ENCODE results near the gene UXT.
"Not testable (repeated sequence)": the region's sequence is repeated elsewhere in the genome, so short reads cannot be mapped to it uniquely, and the experiment has no call there.

The UXT gene

DNA sequence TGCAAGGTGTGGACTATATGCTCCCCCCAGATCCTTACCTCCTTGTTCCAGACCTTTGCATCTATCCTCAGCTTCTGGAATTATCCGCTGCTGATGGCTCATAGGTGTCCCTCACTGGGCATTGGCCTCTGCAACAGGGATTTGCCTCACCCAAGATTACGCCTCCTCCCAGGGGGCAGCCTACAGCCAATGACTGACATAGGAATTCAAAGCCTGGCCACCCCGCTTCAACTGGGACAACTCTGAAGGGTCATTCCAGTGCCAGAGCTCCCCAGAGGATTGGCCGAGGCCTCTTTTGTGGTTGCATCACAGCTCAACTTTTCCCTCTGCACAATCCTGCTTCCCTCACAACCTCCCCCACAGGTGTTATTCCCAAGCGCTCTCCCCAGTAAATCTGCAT lies 44.4 kb downstream of the UXT start:
- no peak for DNase-seq (ENCODE audit: low spot score)

DNA sequence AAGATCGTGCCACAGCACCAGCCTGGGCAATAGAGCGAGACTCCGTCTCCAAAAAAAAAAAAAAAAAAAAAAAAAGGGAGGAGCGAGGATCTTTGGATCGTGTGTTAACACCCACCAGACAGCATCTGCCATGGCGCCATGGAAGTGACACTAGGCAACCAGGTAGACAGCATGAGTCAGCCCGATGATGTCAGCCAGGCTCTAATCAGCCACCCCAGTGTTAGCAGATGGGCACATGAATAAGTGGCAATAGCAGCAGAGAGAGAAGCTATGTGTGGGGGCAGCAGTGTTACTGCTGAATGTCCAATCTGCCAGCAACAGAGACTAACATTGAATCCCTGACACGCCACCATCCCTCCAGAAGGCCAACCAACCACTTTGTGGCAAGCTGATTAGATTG lies 45.9 kb downstream of the UXT start:
- DNase-seq (ENCODE audit: low spot score) = no peak

DNA sequence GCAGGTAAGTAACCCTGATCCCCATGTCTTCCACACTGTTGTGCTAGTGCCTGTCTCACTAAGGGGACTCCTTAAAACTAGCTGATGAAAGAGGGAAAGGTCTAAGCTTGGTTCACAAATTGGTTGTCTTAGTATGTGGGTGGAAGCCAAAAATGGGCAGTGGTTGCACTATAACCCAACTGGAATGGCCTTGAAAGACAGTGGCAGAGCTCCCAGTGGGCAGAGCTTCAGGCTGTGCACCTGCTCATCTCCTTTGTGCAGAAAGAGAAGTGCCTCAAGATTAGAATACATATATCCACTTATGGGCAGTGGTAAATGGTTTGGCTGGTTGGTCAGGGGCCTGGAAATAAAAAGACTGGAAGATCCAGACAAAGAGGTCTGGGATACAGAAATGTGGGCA lies 46.6 kb downstream of the UXT start:
- no peak for DNase-seq (ENCODE audit: low spot score)

DNA sequence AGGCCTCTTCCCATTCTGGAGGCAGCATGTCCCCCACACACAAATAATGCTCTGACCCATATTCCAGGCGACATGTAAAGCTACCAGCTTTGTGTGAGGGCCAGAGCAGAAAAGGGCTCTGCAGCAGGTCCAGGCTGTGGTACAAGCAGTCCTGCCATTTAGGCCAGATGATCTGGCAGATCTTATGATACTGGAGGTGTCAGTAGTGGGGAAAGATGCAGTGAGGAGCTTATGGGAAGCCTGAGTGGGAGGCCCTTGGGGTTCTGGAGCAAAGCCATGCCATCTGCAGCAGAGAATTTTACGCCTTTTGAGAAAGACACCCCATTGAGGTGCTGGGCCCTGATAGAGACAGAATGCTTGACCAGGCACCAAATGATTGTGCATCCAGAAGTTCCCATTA lies 47.1 kb downstream of the UXT start:
- DNase-seq (ENCODE audit: low spot score) = no peak

DNA sequence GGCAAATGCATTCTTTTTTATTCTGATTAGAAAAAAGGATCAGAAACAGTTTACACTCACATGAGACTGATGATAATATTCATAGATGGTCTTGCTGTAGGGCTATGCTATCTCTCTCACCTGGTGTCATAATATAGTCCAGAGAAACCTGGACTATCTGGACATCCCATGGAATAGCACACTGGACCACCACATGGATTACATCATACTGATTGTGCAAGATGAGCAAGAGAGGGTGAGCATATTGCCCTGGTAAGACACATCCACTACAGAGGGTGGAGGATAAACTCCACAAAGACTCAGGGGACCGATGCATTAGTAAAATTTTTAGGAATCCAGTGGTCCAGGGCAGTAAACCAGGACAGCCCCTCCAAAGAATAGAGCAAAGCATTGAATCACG lies 47.5 kb downstream of the UXT start:
- DNase-seq (ENCODE audit: low spot score) = no peak

GRCh38 chrX:47610511-47610910 lies 48.5 kb downstream of the UXT start:
- DNase-seq (ENCODE audit: low spot score) = no peak

- no peak for DNase-seq (ENCODE audit: low spot score)
Observed at GRCh38 chrX:47608130-47608810, 50.7 kb downstream of the UXT start.

GRCh38 chrX:47607091-47607490 lies 51.9 kb downstream of the UXT start:
- DNase-seq (ENCODE audit: low spot score) = no peak

- DNase-seq (ENCODE audit: low spot score) = no peak
Observed at GRCh38 chrX:47605024-47605423, 54.0 kb downstream of the UXT start.

GRCh38 chrX:47603125-47603524 lies 55.9 kb downstream of the UXT start:
- not testable (repeated sequence) for DNase-seq (ENCODE audit: low spot score)
